ENCODE measurements around the gene HAUS8. TPM values are rescaled to one million over a fixed set of nuclear protein-coding genes. Genes with fewer than 3 reads are reported as not detected.

The HAUS8 gene
- total RNA-seq, 1 donor from 2014 or later: 8.2 TPM

DNA sequence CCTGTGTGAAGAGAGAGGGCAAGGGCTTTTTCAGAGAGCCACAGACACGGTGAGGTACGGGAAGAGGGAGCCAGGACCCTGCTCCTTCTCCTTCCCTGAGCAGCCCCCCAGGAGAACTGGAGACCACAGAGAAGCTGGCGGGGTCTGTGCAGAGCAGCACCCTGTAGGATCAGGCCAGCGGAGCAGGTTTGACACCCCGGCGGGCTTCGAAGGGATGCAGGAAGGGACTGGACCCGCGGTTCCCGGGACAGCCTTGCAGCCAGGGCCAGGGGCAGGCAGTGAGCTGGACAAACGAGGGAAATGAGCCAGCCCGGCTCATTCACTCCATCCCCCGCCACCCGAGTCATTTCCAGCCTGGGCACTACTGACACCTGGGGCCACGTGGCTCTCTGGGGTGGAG is 70.9 kb downstream of the HAUS8 start:
- Mint-ChIP-seq H3K36me3 (ENCODE audit: low read depth) (no peaks in the 10 kb centered on the region), H3K27ac (ENCODE audit: unreplicated experiment) (no peak overlapping the region), H3K4me1 (ENCODE audit: low read depth) (no peaks in the 10 kb centered on the region), H3K4me3 (ENCODE audit: unreplicated experiment) (no peak overlapping the region), H3K9me3 (ENCODE audit: low read depth) (no peaks in the 10 kb centered on the region), H3K27me3 (ENCODE audit: low read depth) (peaks cover 18% of the 10 kb centered on the region)
- no peak for DNase-seq (ENCODE audit: low spot score)
- TF ChIP-seq, protein P1, sequence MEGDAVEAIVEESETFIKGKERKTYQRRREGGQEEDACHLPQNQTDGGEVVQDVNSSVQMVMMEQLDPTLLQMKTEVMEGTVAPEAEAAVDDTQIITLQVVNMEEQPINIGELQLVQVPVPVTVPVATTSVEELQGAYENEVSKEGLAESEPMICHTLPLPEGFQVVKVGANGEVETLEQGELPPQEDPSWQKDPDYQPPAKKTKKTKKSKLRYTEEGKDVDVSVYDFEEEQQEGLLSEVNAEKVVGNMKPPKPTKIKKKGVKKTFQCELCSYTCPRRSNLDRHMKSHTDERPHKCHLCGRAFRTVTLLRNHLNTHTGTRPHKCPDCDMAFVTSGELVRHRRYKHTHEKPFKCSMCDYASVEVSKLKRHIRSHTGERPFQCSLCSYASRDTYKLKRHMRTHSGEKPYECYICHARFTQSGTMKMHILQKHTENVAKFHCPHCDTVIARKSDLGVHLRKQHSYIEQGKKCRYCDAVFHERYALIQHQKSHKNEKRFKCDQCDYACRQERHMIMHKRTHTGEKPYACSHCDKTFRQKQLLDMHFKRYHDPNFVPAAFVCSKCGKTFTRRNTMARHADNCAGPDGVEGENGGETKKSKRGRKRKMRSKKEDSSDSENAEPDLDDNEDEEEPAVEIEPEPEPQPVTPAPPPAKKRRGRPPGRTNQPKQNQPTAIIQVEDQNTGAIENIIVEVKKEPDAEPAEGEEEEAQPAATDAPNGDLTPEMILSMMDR (IDR thresholded peaks at IDR 0.05): no peak

DNA sequence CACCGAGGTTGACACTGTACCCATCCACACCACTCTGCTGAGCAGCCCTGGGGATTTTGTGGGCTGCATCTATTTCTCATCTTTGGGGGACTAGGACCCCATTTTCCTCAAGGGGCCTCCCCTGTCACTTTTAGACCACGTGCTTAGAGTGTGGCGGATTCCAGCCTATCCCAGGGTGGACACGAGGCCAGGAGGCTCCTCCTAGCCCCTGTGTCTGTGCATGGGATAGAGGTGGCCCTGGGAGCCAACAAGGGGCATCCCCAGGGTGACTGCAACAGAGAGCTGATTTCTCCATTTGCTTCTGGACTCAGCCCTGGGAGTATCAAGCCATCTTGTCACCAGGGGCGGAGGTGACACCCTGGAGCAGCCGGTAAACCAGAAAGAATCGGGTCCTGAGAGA is 72.8 kb downstream of the HAUS8 start:
- peaks cover 6% of the 10 kb centered on the region for H3K9me3 Mint-ChIP-seq (ENCODE audit: low read depth)
- no peak overlapping the region for H3K27ac Mint-ChIP-seq (ENCODE audit: unreplicated experiment)
- no peak for DNase-seq (ENCODE audit: low spot score)
- no peaks in the 10 kb centered on the region for H3K4me1 Mint-ChIP-seq (ENCODE audit: low read depth)
- TF ChIP-seq, protein P1 (IDR thresholded peaks at IDR 0.05): no peak
- H3K27me3 Mint-ChIP-seq (ENCODE audit: low read depth): peaks cover 17% of the 10 kb centered on the region
- no peaks in the 10 kb centered on the region for H3K36me3 Mint-ChIP-seq (ENCODE audit: low read depth)
- H3K4me3 Mint-ChIP-seq (ENCODE audit: unreplicated experiment): no peak overlapping the region

DNA sequence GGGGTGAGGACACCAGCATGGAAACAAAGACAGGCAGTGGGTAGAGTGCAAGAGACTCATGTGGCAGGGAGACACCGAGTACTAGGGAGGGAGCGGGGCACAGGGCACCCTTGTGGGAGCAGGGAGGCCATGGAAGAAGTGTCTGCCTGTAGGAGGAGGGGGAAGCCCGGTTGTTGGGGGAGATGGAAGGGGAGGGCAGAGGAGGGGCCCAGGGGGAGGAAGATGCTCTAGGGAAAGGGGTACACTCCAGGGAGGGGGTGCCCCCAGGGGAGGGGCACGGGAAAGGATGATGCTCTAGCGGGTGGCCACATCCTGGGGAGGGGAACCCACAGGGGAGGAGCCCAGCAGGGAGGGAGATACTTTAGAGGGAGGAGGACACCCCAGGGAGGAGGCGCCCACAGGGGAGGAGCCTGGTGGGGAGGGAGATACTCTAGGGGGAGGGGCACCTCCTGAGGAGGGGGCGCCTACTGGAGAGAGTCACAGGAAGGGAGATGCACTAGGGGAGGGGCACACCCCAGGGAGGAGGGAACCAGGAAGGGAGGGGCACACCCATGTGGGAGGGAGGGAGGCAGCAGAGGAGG is 73.6 kb downstream of the HAUS8 start:
- H3K27ac Mint-ChIP-seq (ENCODE audit: unreplicated experiment): no peak overlapping the region
- no peaks in the 10 kb centered on the region for H3K4me1 Mint-ChIP-seq (ENCODE audit: low read depth)
- peaks cover 13% of the 10 kb centered on the region for H3K27me3 Mint-ChIP-seq (ENCODE audit: low read depth)
- TF ChIP-seq, protein P1 (IDR thresholded peaks at IDR 0.05): no peak
- no peak for DNase-seq (ENCODE audit: low spot score)
- no peaks in the 10 kb centered on the region for H3K36me3 Mint-ChIP-seq (ENCODE audit: low read depth)
- H3K4me3 Mint-ChIP-seq (ENCODE audit: unreplicated experiment): no peak overlapping the region
- H3K9me3 Mint-ChIP-seq (ENCODE audit: low read depth): peaks cover 6% of the 10 kb centered on the region

Other genes with a start within 250 kb of the HAUS8 start
- 59.2 to 62.2 TPM (median 59.7 TPM) in 3 replicates for gene SIN3B, start 246.1 kb downstream of the HAUS8 start, total RNA-seq
- 0.05 to 0.10 TPM in 2 of 3 replicates, not detected in the other for gene F2RL3, start 186.5 kb downstream of the HAUS8 start, total RNA-seq
- 4.9 to 10.6 TPM (median 6.1 TPM) in 3 replicates for gene CPAMD8, start 48.6 kb downstream of the HAUS8 start, total RNA-seq
- gene MYO9B, start 325 bp upstream of the HAUS8 start, total RNA-seq: 90.8 to 98.1 TPM (median 94.6 TPM) in 3 replicates
- 27.3 to 31.7 TPM (median 29.9 TPM) in 3 replicates for gene USE1, start 139.9 kb upstream of the HAUS8 start, total RNA-seq
- 21.1 to 23.8 TPM (median 22.3 TPM) in 3 replicates for gene OCEL1, start 150.8 kb upstream of the HAUS8 start, total RNA-seq
- 31.9 to 45.0 TPM (median 43.7 TPM) in 3 replicates for gene NR2F6, start 170.5 kb upstream of the HAUS8 start, total RNA-seq
- not detected in 3 replicates for gene USHBP1, start 189.3 kb upstream of the HAUS8 start, total RNA-seq
- gene BABAM1, start 192.0 kb upstream of the HAUS8 start, total RNA-seq: 83.3 to 100 TPM (median 91.2 TPM) in 3 replicates
- 0.38 to 0.57 TPM (median 0.53 TPM) in 3 replicates for gene ANKLE1, start 206.4 kb upstream of the HAUS8 start, total RNA-seq
- 3.5 to 6.6 TPM (median 5.9 TPM) in 3 replicates for gene ABHD8, start 228.0 kb upstream of the HAUS8 start, total RNA-seq
- 56.6 to 68.7 TPM (median 61.7 TPM) in 3 replicates for gene MRPL34, start 230.4 kb upstream of the HAUS8 start, total RNA-seq
- 53.0 to 66.6 TPM (median 63.9 TPM) in 3 replicates for gene DDA1, start 234.1 kb upstream of the HAUS8 start, total RNA-seq

All from chondrocyte (in vitro differentiated cells).